Calu3 (cell line): ENCODE results near the gene UNC119B. TPM values are rescaled to one million over a fixed set of nuclear protein-coding genes. Genes with fewer than 3 reads are reported as not detected.

Source experiments
- BruUV-seq: library from RNA; stranded (reverse); fragments of 400-500 nt; replicated peaks from 2 replicates; lab custom pipeline; 2021; lab: Mats Ljungman, UMichigan
- CTCF ChIA-PET: fragments of 300-600 bp; sonication (Branson Sonifier 250); formaldehyde crosslinking; loops from one replicate; lab custom pipeline; 2022; ENCODE audit warnings: antibody characterized with exemption; lab: Charles Lee
- DNase-seq: peaks from one replicate; pipeline ENCODE4 v3.0.0; 2022
- H3K27ac Mint-ChIP-seq: one replicate; pipeline ENCODE4 v1.8.0; 2022; ENCODE audit warnings: mixed read lengths; ENCODE audit not compliant: unreplicated experiment
- H3K27me3 Mint-ChIP-seq: one replicate; pipeline ENCODE4 v1.8.0; 2022; ENCODE audit warnings: mixed read lengths; ENCODE audit not compliant: unreplicated experiment
- H3K36me3 Mint-ChIP-seq: one replicate; pipeline ENCODE4 v1.8.0; 2022; ENCODE audit warnings: mild to moderate bottlenecking, moderate library complexity, mixed read lengths; ENCODE audit not compliant: insufficient read depth, unreplicated experiment
- H3K4me1 Mint-ChIP-seq: one replicate; pipeline ENCODE4 v1.8.0; 2022; ENCODE audit warnings: mild to moderate bottlenecking, low read depth, mixed read lengths; ENCODE audit not compliant: unreplicated experiment
- H3K4me3 Mint-ChIP-seq: one replicate; pipeline ENCODE4 v1.8.0; 2022; ENCODE audit warnings: mild to moderate bottlenecking, low read depth, moderate library complexity, mixed read lengths; ENCODE audit not compliant: unreplicated experiment
- H3K9me3 Mint-ChIP-seq: one replicate; pipeline ENCODE4 v1.8.0; 2022; ENCODE audit warnings: low read depth, mixed read lengths; ENCODE audit not compliant: unreplicated experiment
- CTCF ChIP-seq: fragments of 200-600 bp; IDR thresholded peaks from one replicate; pipeline ENCODE4 v1.8.0; 2022; ENCODE audit warnings: antibody characterized with exemption; ENCODE audit not compliant: unreplicated experiment
- intact Hi-C: fragments of 100-400 bp; cut with micrococcal nuclease; formaldehyde crosslinking; loops from one replicate; pipeline ENCODE4 v1.10.0; 2022; ENCODE audit not compliant: unreplicated experiment
- total RNA-seq: library from RNA; stranded (reverse); gene quantifications from 2 replicates; pipeline ENCODE4 v1.2.3, GENCODE V29; 2022

The UNC119B gene
- total RNA-seq, 1 experiment from 2014 or later = 33.5 TPM

DNA sequence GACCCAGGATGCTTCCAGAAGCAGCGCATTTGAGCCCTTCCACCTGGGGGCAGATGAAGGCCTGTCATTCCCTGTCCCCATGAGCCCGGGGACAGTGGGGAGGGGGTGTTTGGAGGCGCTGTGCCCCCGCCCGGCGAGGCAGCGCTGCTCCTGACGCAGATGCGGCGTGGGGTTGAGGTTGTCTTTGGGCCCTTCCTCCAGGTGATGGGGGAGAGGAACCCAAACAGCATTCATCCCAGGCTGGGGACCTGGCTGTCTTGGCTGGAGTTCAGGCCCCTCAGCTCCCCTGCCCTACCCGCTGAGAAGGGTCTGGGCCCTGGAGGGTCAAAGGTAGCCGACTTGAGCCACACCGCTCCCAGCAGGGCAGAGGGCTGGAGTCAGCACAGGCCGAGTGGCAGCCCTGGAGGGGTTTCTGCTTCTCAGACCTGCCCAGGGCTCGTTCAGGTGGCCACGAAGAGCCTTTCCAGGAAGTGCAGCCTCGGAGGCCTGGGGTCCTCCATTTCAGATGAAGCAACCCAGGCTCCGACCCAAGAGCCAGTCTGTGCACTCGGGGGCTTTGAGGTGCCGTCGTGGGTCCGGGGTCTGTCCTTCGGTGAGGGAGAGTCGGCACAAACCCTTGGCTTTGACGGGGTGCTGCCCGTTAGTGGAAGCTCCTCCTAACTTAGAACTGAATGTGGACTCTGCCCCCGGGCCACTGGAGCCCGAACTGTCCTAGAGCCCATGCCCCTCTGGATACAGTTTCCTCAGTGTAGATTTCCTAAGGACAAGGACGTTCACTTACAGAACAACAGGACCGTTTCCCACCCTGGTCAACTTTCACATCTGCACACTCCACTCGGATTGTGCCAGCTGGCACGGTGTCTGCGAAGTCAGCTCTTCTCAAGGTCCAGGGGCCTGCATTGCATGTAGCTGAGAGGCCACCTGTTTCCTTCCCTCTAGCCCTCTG lies 31.5 kb downstream of the UNC119B start:
- Mint-ChIP-seq H3K4me3 (no peak overlapping the region), H3K9me3 (no peaks in the 10 kb centered on the region), H3K4me1 (no peaks in the 10 kb centered on the region), H3K27ac (no peak overlapping the region), H3K27me3 (no peaks in the 10 kb centered on the region), H3K36me3 (peaks cover 5% of the 10 kb centered on the region)
- no TSS peak for BruUV-seq
- TF ChIP-seq CTCF = no peak
- CTCF ChIA-PET = no interaction called here
- intact Hi-C loops = no loop called here
- DNase-seq = no peak

GRCh38 chr12:120744922-120745493 lies 34.8 kb downstream of the UNC119B start:
- intact Hi-C loops = no loop called here
- no peak for TF ChIP-seq CTCF
- DNase-seq = no peak

DNA sequence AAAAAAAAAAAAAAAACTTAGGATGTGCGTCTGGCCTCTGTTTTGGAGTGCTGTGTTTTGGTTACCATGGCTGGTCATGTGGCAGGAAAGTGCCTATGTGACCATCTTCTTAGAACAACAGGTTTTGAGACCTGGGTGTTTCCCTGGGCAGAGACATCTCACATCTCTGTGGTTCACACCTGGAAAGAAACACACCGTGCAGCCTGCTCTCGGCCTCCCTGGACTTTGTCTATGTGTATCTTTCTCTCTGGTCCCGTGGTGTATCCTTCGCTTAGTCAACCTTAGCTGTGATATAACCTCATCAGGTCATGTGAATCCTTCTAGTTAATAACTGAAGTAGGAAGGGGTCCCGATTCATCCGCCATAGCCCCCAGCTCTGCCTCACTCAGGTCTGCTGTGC lies 38.0 kb downstream of the UNC119B start:
- H3K9me3 Mint-ChIP-seq = no peaks in the 10 kb centered on the region

More at GRCh38 chr12:120744922-120745493, 34.8 kb downstream of the UNC119B start:
- Mint-ChIP-seq H3K27me3 (no peaks in the 10 kb centered on the region), H3K4me1 (no peaks in the 10 kb centered on the region), H3K27ac (no peak overlapping the region), H3K36me3 (no peaks in the 10 kb centered on the region), H3K9me3 (no peaks in the 10 kb centered on the region), H3K4me3 (no peak overlapping the region)
- no TSS peak for BruUV-seq
- CTCF ChIA-PET = interaction anchor here (0.6 kb wide), 1 partner anchor 227 kb away, joined by 4 read pairs; no protein-coding TSS in a partner anchor

GRCh38 chr12:120749256-120749655 lies 39.0 kb downstream of the UNC119B start:
- no TSS peak for BruUV-seq
- intact Hi-C loops = no loop called here
- Mint-ChIP-seq H3K27ac (no peak overlapping the region), H3K27me3 (no peaks in the 10 kb centered on the region), H3K4me1 (no peaks in the 10 kb centered on the region), H3K36me3 (no peaks in the 10 kb centered on the region), H3K4me3 (no peak overlapping the region), H3K9me3 (peaks cover 2% of the 10 kb centered on the region)
- no peak for TF ChIP-seq CTCF
- CTCF ChIA-PET = no interaction called here
- DNase-seq = no peak

More for the DNA sequence above, 38.0 kb downstream of the UNC119B start:
- no peaks in the 10 kb centered on the region for H3K36me3 Mint-ChIP-seq
- no peak for TF ChIP-seq CTCF
- no peak overlapping the region for H3K4me3 Mint-ChIP-seq
- DNase-seq = no peak
- CTCF ChIA-PET = no interaction called here
- no TSS peak for BruUV-seq
- H3K27me3 Mint-ChIP-seq = no peaks in the 10 kb centered on the region
- H3K27ac Mint-ChIP-seq = no peak overlapping the region
- intact Hi-C loops = no loop called here
- no peaks in the 10 kb centered on the region for H3K4me1 Mint-ChIP-seq
